ENCODE results near the gene CDH18. TPM values are rescaled to one million over a fixed set of nuclear protein-coding genes. Genes with fewer than 3 reads are reported as not detected.

Gene CDH18
- total and polyA plus RNA-seq, 2 of the 13 experiments (the other 11 are each of a cell fraction or from before 2014, with no cell fraction given) = not detected

DNA sequence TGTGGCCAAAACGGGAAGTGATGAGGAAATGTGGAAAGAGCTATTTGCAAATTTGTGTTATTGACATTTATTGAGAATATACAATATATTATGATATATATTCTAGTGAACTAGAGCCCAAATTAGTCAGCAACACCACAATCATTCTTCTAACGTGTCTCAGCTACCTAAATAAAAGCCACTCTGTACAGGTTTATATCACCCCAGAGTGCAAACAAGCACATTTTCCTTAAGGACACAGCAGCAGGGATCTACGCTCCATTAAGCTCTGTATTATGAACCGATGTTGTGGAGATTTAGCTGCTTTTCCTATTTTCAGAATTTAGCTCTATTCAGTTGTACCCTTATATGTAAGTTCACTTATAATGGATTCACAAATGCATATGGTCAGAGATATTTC lies 77.9 kb downstream of the CDH18 start:
- Histone ChIP-seq H3K9ac (ENCODE audit: insufficient read depth, low read depth, low read length) (no peak overlapping the region), H3K4me2 (ENCODE audit: low read depth, low read length) (no peak overlapping the region), H3K4me1 (ENCODE audit: insufficient read depth, low read length) (no peaks in the 10 kb centered on the region), H4K20me1 (ENCODE audit: insufficient read depth, low read length) (no peaks in the 10 kb centered on the region), H3K27ac (ENCODE audit: extremely low read length, insufficient read depth, low read length) (no peak overlapping the region), H3K9me3 (ENCODE audit: low read length) (no peaks in the 10 kb centered on the region), H3K27me3 (ENCODE audit: control insufficient read depth in 1 of 2, insufficient read depth in 2 of 2, low read length in 2 of 2) (no peaks in the 10 kb centered on the region), H2AFZ (ENCODE audit: low read length) (no peak overlapping the region), H3K4me3 (replicated peaks in 1 of 3; ENCODE audit: insufficient read depth in 1 of 3, low read depth in 2 of 3, low read length in 3 of 3) (no peak overlapping the region), H3K36me3 (replicated peaks in 1 of 2; ENCODE audit: control insufficient read depth in 1 of 2, insufficient read depth in 2 of 2, low read length in 2 of 2) (no peaks in the 10 kb centered on the region), H3K79me2 (ENCODE audit: insufficient read depth, low read length) (no peaks in the 10 kb centered on the region)
- 4% methylated on average over 4 of the region's 4 CpGs for WGBS (ENCODE audit: low lambda C conversion rate)
- intact Hi-C loops (cut with micrococcal nuclease; ENCODE audit: unreplicated experiment) (no loop called here), in situ Hi-C loops (cut with HindIII; ENCODE audit: extremely low pct_ligation_motif_present, low pct_unique_long_range_greater_than_20kb) (no loop called here)
- DNase-seq (ENCODE audit: low spot score) = no peak
- TF ChIP-seq, protein P1, sequence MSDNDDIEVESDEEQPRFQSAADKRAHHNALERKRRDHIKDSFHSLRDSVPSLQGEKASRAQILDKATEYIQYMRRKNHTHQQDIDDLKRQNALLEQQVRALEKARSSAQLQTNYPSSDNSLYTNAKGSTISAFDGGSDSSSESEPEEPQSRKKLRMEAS (IDR thresholded peaks at IDR 0.05) = no peak
- TF ChIP-seq PHF21A (CRISPR knock-in tag; IDR thresholded peaks at IDR 0.05) = no peak
- no peak for TF ChIP-seq ZNF607 (CRISPR knock-in tag; IDR thresholded peaks at IDR 0.05; ENCODE audit: borderline replicate concordance)
- TF ChIP-seq, protein P2, sequence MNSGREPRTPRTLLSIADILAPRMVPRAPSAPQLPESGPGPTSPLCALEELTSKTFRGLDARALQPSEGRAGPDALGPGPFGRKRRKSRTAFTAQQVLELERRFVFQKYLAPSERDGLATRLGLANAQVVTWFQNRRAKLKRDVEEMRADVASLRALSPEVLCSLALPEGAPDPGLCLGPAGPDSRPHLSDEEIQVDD (CRISPR knock-in tag; IDR thresholded peaks at IDR 0.05; ENCODE audit: borderline replicate concordance) = no peak
- TF ChIP-seq, protein P3, sequence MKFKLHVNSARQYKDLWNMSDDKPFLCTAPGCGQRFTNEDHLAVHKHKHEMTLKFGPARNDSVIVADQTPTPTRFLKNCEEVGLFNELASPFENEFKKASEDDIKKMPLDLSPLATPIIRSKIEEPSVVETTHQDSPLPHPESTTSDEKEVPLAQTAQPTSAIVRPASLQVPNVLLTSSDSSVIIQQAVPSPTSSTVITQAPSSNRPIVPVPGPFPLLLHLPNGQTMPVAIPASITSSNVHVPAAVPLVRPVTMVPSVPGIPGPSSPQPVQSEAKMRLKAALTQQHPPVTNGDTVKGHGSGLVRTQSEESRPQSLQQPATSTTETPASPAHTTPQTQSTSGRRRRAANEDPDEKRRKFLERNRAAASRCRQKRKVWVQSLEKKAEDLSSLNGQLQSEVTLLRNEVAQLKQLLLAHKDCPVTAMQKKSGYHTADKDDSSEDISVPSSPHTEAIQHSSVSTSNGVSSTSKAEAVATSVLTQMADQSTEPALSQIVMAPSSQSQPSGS (CRISPR knock-in tag; IDR thresholded peaks at IDR 0.05) = no peak
- TF ChIP-seq, protein P4, sequence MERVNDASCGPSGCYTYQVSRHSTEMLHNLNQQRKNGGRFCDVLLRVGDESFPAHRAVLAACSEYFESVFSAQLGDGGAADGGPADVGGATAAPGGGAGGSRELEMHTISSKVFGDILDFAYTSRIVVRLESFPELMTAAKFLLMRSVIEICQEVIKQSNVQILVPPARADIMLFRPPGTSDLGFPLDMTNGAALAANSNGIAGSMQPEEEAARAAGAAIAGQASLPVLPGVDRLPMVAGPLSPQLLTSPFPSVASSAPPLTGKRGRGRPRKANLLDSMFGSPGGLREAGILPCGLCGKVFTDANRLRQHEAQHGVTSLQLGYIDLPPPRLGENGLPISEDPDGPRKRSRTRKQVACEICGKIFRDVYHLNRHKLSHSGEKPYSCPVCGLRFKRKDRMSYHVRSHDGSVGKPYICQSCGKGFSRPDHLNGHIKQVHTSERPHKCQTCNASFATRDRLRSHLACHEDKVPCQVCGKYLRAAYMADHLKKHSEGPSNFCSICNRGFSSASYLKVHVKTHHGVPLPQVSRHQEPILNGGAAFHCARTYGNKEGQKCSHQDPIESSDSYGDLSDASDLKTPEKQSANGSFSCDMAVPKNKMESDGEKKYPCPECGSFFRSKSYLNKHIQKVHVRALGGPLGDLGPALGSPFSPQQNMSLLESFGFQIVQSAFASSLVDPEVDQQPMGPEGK (CRISPR knock-in tag; IDR thresholded peaks at IDR 0.05) = no peak
- TF ChIP-seq ZNF776 (CRISPR knock-in tag; IDR thresholded peaks at IDR 0.05) = no peak
- POLR2A ChIA-PET = no interaction called here
- no TSS peak for BruUV-seq (replicated peaks)
- CTCF ChIA-PET (ENCODE audit: low intra/inter-chr PET ratio, low total read pairs) = no interaction called here
- FAIRE-seq = no peak
- no peak for ATAC-seq
